Gastroesophageal sphincter (tissue), 4 donors: ENCODE results near the gene ALG3. TPM values are rescaled to one million over a fixed set of nuclear protein-coding genes. Genes with fewer than 3 reads are reported as not detected.

ENCODE experiments used
- ATAC-seq: fragments of 150-250 bp; one replicate; pipeline ENCODE4 v1.9.1; 2016; ENCODE audit warnings: mild to moderate bottlenecking, moderate library complexity
- H3K27ac ChIP-seq, 4 donors: fragments of 200-600 bp; sonication (generic) in 3 of 4; 1 replicate in 3 of 4; 2 replicates in 1 of 4; pipeline ENCODE4 v1.5.1; 2016 to 2019
- H3K27me3 ChIP-seq: fragments of 200-600 bp; sonication (generic); one replicate; pipeline ENCODE4 v1.5.1; 2019
- H3K36me3 ChIP-seq, 2 donors: fragments of 200-600 bp; sonication (generic); one replicate each; pipeline ENCODE4 v1.5.1; 2019; ENCODE audit warnings: control low read depth in 1 of 2
- H3K4me1 ChIP-seq, 3 donors: fragments of 200-600 bp; sonication (generic); 1 replicate in 2 of 3; 2 replicates in 1 of 3; pipeline ENCODE4 v1.5.1; 2016 to 2019; ENCODE audit warnings: control low read depth in 2 of 3
- H3K4me3 ChIP-seq, 2 donors: fragments of 200-600 bp; sonication (generic); one replicate each; pipeline ENCODE4 v1.5.1; 2019; ENCODE audit warnings: mild to moderate bottlenecking in 1 of 2, moderate library complexity in 1 of 2
- H3K9me3 ChIP-seq, 3 donors: fragments of 200-600 bp; sonication (generic); one replicate each; pipeline ENCODE4 v1.5.1; 2017 to 2019; ENCODE audit warnings: control low read depth in 2 of 3
- CTCF ChIP-seq, 4 experiments: fragments of 200-600 bp in 2 of 4; fragments of 450-650 bp in 2 of 4; sonication (generic) in 1 of 4; IDR thresholded peaks; one replicate each; pipeline ENCODE4 v1.5.1; 2017 to 2019; ENCODE audit warnings: antibody characterized with exemption in 4 of 4, mild to moderate bottlenecking in 2 of 4, moderate library complexity in 2 of 4
- EP300 ChIP-seq: sonication (generic); formaldehyde crosslinking; IDR thresholded peaks from one replicate; pipeline ENCODE4 v1.6.1; 2017; ENCODE audit warnings: antibody characterized with exemption, mild to moderate bottlenecking
- POLR2A ChIP-seq, 2 donors: fragments of 450-650 bp; IDR thresholded peaks; one replicate each; pipeline ENCODE4 v1.6.1; 2017; ENCODE audit warnings: antibody characterized with exemption in 2 of 2, mild to moderate bottlenecking in 2 of 2, moderate library complexity in 1 of 2
- POLR2AphosphoS5 ChIP-seq: sonication (generic); formaldehyde crosslinking; IDR thresholded peaks from one replicate; pipeline ENCODE4 v1.6.1; 2017; ENCODE audit warnings: antibody characterized with exemption
- WGBS, 2 donors: methylation state at CpG; one replicate each; pipeline ENCODE4 v1.1.5; 2018; ENCODE audit warnings: low coverage in 1 of 2; 5-methylcytosine and 5-hydroxymethylcytosine counted together
- total RNA-seq, 4 donors: library from RNA; depleted of rRNA; stranded (reverse); fragments of >200 nt; gene quantifications; one replicate each; pipeline ENCODE4 v1.1.0, GENCODE V29; 2016

Gene ALG3
- total RNA-seq, 4 donors from 2014 or later: 30.0 to 62.6 (median 38.6) TPM

- peaks cover 94% of the 10 kb centered on the region for H3K27me3 ChIP-seq
- 47 to 54% methylated on average over 4 to 7 of the region's 14 CpGs for WGBS, 2 donors
- H3K4me1 ChIP-seq: peaks cover 0 to under 1% (median 0%) of the 10 kb centered on the region in 3 donors
- H3K9me3 ChIP-seq: no peaks in the 10 kb centered on the region
- no peak overlapping the region for H3K27ac ChIP-seq
- TF ChIP-seq POLR2A (IDR thresholded peaks at IDR 0.05): no peak
- no peak for TF ChIP-seq POLR2AphosphoS5
- TF ChIP-seq CTCF (IDR thresholded peaks at IDR 0.05): no peak
- no peak for TF ChIP-seq EP300
- H3K36me3 ChIP-seq: no peaks in the 10 kb centered on the region
- no peak for ATAC-seq
- no peak overlapping the region for H3K4me3 ChIP-seq
Measured at GRCh38 chr3:184236033-184236410, 12.7 kb downstream of the ALG3 start.

DNA sequence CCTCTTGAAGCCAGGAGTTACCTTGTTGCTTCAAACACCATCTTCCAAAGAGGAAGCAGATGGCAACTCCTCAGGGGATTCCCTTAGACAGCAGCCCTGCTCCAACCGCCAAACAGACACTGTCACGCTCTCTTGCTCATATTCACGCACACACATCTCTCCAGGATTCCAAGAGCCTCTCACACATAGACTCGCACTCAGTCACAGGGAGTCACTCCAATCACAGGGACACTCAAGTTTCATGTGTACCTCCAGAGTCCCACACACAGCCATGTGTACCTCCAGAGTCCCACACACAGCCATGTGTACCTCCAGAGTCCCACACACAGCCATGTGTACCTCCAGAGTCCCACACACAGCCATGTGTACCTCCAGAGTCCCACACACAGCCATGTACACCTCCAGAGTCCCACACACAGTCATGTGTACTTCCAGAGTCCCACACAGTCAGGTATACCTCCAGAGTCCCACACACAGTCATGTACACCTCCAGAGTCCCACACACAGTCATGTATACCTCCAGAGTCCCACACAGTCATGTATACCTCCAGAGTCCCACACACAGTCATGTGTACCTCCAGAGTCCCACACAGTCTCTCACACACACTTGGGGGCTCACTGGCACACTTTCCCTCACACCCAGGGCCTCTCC, 13.3 kb downstream of the ALG3 start:
- Histone ChIP-seq H3K9me3 (no peaks in the 10 kb centered on the region), H3K27me3 (peaks cover 94% of the 10 kb centered on the region), H3K36me3 (no peaks in the 10 kb centered on the region), H3K4me3 (no peak overlapping the region), H3K4me1 (peaks cover 0 to 6% (median 5%) of the 10 kb centered on the region in 3 donors), H3K27ac (no peak overlapping the region)
- 85% methylated on average over 4 of the region's 4 CpGs; no CpG with 5 or more reads in 1 of the 2 donors for WGBS, 2 donors
- ATAC-seq: no peak
- no peak for TF ChIP-seq POLR2A (IDR thresholded peaks at IDR 0.05)
- no peak for TF ChIP-seq POLR2AphosphoS5
- no peak for TF ChIP-seq EP300
- no peak for TF ChIP-seq CTCF (IDR thresholded peaks at IDR 0.05)

DNA sequence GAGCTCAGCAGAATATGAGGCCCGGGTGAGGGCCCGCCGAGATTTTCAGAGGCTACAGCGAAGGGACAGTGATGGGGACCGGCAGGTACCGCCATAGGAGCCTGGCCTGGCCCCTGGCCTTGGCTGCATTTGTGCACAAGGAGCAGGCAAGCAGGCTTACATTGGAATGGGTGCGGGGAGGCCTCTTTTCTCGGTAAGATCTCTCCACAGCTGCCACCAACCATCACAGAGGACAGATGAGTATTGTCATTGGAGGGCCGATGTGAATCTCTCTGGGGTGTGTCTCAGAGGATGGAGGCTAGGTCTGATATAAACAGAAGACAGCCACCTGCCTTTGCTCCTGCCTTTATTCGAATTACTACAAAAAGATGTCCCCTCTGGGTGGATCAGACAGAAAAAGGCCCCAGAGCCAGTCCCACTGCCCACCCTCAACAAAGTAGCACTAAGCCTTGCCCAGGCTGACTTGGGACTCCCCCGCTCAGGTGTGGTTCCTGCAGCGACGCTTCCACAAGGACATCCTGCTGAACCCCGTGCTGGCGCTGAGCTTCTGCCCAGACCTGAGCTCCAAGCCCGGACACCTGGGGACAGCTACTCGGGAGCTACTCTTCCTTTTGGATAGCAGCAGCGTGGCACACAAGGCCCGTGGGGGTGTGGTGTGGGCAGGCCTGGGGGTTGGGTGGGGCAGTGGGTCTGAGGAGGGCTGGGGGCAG, 13.9 kb downstream of the ALG3 start:
- Histone ChIP-seq H3K27ac (no peak overlapping the region), H3K4me3 (no peak overlapping the region), H3K36me3 (no peaks in the 10 kb centered on the region), H3K9me3 (no peaks in the 10 kb centered on the region), H3K27me3 (peaks cover 95% of the 10 kb centered on the region), H3K4me1 (peaks cover 0 to 13% (median 12%) of the 10 kb centered on the region in 3 donors)
- no peak for ATAC-seq
- TF ChIP-seq EP300 (no peak), POLR2A (IDR thresholded peaks at IDR 0.05) (no peak), CTCF (IDR thresholded peaks at IDR 0.05) (no peak), POLR2AphosphoS5 (no peak)
- WGBS, 2 donors: 80 to 90% methylated on average over 1 to 2 of the region's 19 CpGs

DNA sequence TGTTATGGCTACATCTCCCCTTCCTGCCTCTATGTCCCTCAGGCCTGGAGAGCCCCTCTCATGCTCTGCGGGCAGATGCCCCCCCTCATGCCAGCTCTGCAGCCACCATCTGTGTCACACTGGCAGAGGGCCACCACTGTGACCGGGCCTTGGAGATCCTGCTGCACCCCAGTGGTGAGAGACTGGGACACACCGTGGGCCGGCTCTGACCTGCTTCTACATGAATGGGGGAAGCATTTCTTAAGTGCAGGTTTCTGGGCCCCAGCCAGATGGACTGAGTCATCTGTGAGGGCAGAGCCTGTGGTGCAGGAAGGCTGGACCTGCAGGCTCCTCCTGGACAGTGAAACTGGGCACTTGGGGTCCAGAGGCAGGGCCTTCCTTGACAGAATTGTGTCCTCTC, 14.5 kb downstream of the ALG3 start:
- H3K36me3 ChIP-seq: no peaks in the 10 kb centered on the region
- peaks cover 95% of the 10 kb centered on the region for H3K27me3 ChIP-seq
- no CpG with 5 or more reads among the region's 4 CpGs for WGBS, 2 donors
- TF ChIP-seq POLR2A (IDR thresholded peaks at IDR 0.05) (no peak), EP300 (no peak), POLR2AphosphoS5 (no peak), CTCF (IDR thresholded peaks at IDR 0.05) (no peak)
- H3K9me3 ChIP-seq: no peaks in the 10 kb centered on the region
- peaks cover 0 to 19% (median 17%) of the 10 kb centered on the region in 3 donors for H3K4me1 ChIP-seq
- ATAC-seq: no peak
- no peak overlapping the region for H3K4me3 ChIP-seq
- H3K27ac ChIP-seq: no peak overlapping the region
